Measurements from ENCODE around the gene SBF1.

Gene SBF1

DNA sequence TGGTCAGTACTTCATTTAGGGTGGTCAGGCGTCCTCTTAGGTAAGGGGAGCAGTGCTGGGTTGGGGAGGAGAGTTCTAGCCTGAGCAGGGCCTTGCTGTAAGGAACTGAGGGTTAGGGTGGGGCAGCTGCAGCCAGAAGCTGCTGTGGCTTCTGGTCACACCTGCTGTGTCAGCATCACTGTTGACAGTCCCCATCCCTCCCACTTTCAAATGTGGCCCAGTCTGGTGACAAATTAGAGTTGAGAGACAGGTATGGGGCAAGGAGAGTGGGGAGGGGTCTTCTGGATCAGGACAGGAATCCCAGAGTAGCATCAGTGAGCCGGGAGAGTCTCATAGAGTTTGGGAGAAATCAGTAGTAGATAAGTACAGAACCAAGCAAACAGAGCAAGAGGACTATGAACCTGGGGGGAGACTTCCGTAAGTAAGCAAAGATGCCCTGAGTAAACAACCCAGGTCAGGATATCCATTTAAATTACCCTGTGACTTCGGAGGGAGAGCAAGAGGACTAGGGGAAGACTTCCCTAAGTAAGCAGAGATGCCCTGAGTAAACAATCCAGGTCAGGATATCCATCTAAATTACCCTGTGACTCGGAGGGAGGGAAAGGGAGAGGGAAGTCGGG, 78.0 kb downstream of the SBF1 start:
- DNase-seq (ENCODE audit: low read depth): no peak

Data from GM04504 (cell line).